Measurements from ENCODE around the gene POTEI. TPM values are rescaled to one million over a fixed set of nuclear protein-coding genes. Genes with fewer than 3 reads are reported as not detected.
"Not testable (repeated sequence)": the region's sequence is repeated elsewhere in the genome, so short reads cannot be mapped to it uniquely, and the experiment has no call there.

POTEI gene
- total RNA-seq: not detected in 2 replicates

DNA sequence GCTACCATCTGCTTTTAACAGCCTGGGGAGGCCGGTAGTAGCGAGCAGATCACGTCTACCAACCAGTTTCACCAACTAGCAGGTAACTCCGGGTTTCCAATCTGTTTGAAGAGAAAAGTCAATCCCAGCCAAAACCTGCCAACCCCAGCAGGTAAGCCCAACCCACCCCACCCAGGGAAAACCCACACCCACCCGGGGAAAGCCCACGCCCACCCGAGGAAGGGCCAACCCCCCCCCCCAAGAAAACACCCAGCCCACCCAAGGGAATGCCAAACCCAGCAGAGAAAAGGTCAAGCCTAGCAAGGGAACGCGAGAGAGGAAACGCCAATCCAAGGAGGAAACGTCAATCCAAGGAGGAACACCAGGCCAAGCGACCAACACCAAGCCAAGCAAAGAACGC is at the start of gene POTEI:
POTEI (minus strand) TSS at position 101 of the 400 bp plus-strand sequence; CDS start at position 8, 93 bp downstream.
- not testable (repeated sequence) for DNase-seq (ENCODE audit: low read depth); H3K4me3 ChIP-seq (ENCODE audit: low read depth, low read length)

DNA sequence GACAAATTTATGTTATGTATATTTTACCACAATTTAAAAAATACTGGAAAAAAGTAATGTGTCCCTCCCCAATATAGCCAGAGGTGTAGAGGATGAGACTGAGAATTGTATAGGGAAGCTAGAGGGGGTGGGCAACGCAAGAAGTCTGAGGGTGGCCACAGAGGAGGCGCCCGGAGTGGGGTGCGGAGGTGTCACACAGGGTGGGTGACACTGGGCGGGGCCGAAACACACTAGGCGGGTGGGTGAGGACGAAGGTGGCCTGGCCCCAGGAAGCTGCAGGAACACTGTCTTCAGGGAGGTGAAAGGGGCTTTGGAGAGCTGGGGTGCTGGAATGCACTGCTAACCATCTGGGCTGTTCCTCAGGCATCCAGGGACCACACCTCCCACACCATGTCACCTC is 47.3 kb upstream of the POTEI start:
- H3K4me3 ChIP-seq (ENCODE audit: low read depth, low read length); DNase-seq (ENCODE audit: low read depth): not testable (repeated sequence)

DNA sequence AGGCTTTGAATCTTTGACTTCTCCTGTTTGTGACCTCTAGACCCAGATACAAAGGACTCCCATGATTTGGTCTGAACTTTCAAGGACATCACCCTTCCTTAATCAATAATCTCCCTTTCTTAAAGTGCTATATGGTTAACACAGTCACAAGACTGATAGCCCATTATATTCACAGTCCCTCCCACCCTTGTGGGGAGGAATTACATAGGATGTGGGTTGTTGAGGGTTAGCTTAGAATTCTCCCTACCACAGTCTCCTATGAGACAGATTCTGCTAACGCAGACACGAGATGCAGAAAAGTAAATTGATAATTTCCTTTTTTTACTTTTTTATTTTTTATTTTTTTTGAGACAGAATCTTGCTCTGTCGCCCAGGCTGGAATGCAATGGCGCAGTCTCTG is 45.0 kb upstream of the POTEI start:
- H3K4me3 ChIP-seq (ENCODE audit: low read depth, low read length): not testable (repeated sequence)

DNA sequence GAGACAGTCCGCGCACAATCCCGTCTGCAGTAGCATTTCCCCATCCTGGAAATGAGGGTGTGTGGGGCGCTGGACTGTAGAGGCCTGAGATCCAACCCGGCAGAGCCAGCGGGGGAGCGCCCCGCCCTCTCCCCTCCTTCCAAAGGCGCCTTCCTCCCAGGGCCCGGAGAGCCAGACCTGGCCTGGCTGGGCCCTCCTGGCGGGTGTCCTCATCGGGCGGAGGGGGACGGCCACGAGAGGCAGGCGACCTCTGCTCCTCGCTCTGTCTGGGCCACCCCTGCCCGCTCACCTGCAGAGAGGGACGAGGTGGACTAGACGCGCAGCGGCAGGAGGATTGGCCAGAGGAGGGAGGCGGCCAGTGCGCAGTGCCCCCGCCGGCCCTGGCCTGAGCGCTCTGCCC is 40.3 kb upstream of the POTEI start:
- not testable (repeated sequence) for DNase-seq (ENCODE audit: low read depth); H3K4me3 ChIP-seq (ENCODE audit: low read depth, low read length)

More for the DNA sequence above, 45.0 kb upstream of the POTEI start:
- DNase-seq (ENCODE audit: low read depth): not testable (repeated sequence)

DNA sequence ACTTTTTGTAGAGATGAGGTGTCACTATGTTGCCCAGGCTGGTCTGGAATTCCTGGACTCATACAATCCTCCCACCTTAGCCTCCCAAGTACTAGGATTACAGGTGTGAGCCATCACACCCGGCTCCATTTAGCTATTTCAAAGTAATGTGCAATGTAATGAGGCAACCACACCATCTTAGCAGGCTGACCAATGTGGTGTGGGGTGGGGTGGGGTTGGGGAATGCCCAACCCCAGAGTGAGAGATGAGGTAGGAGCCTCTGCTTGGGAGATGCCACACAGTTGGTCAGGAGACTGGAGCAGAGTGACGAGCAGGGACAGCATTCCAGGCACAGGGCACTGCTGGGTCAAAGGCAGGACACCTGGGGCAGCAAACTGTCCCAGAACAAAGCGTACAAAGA is 39.3 kb upstream of the POTEI start:
- not testable (repeated sequence) for H3K4me3 ChIP-seq (ENCODE audit: low read depth, low read length); DNase-seq (ENCODE audit: low read depth)

DNA sequence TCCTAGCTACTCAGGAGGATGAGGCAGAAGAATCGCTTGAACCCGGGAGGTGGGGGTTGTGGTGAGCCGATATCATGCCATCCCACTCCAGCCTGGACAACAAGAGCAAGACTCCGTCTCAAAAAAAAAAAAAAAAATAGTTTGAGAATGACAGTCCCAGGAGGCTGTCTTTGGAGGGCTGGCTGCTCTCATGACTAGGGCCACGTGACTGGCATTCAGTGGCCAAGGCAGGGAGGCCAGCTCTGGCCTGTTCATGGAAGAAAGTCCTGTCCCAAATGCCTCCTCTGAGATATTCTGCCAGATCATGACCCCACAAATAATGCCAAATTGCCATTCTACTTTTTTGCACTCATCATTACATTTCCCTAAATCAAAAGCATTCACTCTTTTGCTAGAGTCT is 35.9 kb upstream of the POTEI start:
- DNase-seq (ENCODE audit: low read depth); H3K4me3 ChIP-seq (ENCODE audit: low read depth, low read length): not testable (repeated sequence)

DNA sequence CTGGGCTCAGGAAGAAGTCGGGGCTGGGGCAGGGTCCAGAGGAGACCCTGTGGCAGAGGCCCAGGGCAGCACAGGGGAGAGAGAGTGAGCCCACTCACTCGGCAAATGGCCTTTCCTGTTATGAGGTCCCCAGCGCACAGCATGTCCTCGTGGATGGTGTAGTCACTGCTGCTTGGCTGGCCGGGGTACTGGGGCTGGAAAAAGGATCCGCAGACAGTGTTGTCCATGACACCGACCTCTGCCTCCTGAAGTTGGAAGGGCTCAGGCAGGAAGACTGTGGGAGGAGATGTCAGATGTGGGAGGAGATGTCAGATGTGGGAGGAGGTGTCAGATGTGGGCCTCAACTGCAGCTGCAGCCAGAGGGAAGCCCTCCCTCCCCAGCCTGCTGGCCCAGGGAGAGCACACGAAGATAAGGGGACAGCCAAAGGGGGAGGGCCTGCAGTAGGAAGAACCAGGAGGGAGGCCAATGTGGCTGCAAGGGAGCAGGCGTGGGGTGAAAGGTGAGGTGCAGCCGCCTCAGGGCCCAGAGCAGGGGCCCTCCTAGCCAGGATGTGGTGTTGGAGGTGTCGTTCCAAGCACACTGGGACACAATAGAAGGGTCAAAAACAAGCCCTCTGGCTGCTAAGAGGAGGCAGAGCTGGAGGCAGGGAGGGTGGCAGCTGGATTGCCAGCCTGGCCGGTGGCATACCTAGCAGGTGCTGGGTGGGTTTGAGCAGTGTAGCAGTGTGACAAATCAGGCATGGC is 34.8 kb upstream of the POTEI start:
- not testable (repeated sequence) for DNase-seq (ENCODE audit: low read depth); H3K4me3 ChIP-seq (ENCODE audit: low read depth, low read length)

DNA sequence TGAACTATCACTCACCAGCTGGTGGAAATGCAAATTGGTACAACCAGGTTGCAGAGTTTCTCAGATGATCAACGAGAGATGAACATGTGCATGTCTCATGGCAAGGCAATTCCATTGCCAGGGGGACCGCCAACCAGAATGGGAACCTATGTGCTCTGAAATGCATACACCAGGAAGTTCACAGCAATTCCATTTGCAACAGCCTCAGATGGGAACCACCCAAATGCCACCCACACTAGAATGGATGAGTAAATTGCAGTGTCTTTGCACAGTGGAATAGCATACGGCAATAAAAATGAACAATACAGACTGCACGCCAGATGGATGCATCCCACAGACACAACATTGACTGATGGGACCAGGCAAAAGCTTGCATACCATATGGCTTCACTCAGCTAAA is 33.7 kb upstream of the POTEI start:
- DNase-seq (ENCODE audit: low read depth); H3K4me3 ChIP-seq (ENCODE audit: low read depth, low read length): not testable (repeated sequence)

DNA sequence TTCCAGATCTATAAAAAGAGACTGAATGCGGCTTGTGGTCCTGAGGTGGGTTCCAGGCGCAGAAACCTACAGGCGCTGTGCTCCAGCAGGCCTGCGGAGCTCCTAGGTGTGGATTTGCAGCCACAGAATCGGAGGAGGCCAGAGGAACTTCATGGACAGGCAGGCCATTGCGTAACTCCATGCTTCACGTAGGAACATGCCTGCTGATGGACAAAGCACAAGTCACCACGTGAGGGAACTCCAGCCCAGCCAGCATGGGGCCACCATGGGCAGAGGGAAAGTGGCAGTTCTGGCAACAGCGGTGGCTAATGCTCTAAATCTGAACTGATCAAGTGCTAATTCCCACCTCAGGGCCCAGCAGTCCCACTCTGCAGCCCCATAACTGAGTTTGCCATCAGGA is 29.1 kb upstream of the POTEI start:
- not testable (repeated sequence) for H3K4me3 ChIP-seq (ENCODE audit: low read depth, low read length); DNase-seq (ENCODE audit: low read depth)

DNA sequence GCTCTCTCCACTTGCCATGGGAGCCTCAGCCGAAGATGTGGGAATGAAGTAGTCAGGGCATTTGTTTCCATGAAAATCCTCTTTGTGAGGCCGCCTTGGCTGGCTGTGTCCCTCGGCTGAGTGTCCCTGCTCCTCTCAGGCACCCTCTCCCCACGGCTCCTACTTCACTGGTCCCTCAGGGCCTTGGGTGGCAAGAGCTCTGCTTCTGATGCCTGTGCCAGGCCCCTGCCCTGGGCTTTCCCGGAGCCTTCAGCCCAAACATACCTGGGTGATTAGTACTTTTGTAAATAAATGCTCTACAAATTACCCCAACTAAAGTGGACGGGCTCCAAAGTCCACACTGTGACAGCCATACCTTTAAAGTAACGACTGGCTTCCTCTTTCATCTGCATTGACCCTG is 27.5 kb upstream of the POTEI start:
- not testable (repeated sequence) for DNase-seq (ENCODE audit: low read depth); H3K4me3 ChIP-seq (ENCODE audit: low read depth, low read length)

DNA sequence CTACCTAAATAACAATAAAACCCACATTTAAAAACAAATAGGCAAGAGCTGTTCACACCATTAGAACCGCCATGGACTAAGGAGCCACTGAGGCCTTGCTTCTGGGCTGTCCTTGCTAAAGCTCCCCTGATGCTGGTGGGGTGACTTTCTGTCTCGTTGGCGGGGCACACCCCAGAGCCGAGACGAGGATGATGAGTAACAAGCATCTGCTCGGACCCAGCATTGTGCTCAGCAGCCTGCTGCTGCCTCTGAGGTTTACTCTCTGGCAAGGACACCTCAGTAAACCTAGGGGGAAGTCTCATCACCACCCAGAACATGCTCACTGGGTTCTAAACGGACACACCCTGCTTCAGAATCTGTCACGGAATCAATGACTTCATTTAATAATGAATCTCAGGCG is 22.5 kb upstream of the POTEI start:
- not testable (repeated sequence) for H3K4me3 ChIP-seq (ENCODE audit: low read depth, low read length); DNase-seq (ENCODE audit: low read depth)

DNA sequence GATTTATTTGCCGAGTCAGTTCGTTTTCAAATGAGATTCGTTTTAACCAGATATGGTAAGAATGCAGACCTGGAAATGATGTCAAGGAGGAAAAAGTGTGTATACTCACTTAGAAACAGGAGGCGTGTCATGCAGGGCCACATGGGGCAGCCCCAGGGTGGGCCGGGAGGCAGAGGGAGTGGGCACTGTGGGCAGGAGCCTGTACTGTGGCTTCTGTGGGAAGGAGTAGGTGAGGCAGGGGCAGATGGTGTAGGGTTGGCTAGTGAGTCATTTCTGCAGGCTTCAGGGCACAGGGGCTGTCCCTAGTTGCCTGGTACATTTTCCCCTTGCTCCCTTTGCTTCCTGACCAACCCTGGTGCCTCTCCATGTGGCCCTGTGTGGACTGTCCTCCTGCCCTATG is 22.1 kb upstream of the POTEI start:
- H3K4me3 ChIP-seq (ENCODE audit: low read depth, low read length); DNase-seq (ENCODE audit: low read depth): not testable (repeated sequence)

DNA sequence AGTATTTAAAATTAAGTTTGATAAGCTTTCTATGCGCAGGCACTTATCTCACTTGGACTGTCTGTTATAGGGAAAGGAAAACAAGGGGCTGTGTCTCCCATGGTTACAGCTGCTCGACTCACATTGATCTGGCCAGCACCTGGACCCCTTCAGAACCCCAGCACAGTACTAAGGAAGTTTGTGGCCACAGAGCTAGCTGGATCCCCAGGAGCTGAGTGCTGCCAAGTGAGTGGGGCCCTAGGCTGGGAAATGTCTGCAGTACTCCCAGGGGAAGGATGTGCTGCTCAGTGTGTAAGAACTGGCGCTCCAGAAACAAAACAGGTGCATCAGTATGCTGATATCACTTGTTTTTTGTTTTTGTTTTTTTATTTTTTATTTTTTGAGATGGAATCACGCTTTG is 21.1 kb upstream of the POTEI start:
- DNase-seq (ENCODE audit: low read depth): not testable (repeated sequence)

DNA sequence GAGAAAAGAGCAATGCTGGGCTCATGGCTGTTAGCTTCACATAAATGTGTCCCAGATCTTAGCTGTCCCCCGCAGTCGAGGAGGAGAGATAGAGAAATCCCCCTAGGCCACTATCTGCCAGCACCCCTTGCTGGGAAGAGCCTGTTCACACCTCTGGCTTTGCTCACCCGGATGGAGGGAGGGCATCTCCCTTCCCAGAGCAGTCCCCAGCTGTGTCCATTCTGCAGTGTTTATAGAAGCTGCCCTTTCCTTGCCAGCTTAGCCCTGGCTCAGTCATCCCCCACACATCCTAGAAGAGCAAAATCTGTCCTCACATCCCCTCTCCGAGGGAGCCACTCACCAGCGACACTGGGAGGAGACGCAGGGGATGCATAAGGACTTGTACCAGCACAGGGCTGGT is 20.4 kb upstream of the POTEI start:
- not testable (repeated sequence) for DNase-seq (ENCODE audit: low read depth); H3K4me3 ChIP-seq (ENCODE audit: low read depth, low read length)

More for the DNA sequence above, 21.1 kb upstream of the POTEI start:
- not testable (repeated sequence) for H3K4me3 ChIP-seq (ENCODE audit: low read depth, low read length)

DNA sequence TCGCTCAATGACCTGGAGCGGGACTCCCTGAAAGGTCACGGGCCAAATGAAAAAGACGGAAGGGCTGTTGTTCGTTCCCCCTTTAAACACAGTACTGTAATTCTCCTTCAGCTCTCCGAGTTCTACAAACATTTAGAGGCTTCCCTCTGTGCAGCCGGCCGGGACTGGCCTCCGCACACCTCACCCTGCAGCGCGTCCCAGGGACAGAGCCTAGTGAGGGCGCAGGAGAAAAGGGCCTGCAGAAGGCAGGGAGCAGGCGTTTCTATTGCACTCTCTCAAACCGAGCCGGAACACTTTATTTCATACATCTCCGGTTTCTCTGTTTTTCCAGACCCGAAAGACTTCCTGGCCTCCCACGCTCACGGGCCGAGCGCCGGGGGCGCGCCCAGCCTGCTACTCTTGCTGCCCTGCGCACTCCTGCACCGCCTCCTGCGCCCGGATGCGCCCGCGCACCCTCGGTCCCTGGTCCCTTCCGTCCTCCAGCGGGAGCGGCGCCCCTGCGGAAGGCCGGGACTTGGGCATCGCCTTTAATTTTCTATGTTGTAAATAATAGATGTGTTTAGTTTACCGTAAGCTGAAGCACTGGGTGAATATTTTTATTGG is 18.3 kb upstream of the POTEI start:
- not testable (repeated sequence) for H3K4me3 ChIP-seq (ENCODE audit: low read depth, low read length); DNase-seq (ENCODE audit: low read depth)

DNA sequence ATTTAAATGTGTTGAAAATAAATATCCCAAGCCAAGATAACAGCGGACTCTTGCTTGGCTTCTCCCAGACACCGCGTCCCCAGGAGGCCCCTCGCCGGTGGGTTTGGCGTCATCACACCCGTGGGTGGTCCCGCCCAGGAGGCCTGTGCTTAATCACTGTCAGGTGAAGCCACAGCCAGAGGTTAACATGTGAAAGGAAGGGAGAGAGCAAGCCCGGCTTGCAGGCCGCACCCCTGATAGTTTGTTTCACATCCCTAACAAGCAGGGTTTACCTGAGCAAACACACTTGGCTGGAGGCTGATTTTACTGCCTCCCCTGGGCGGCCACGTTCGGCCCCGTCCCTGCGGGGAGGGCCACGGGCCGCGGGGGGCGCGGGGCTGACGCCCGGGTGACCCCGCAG is 13.3 kb upstream of the POTEI start:
- H3K4me3 ChIP-seq (ENCODE audit: low read depth, low read length); DNase-seq (ENCODE audit: low read depth): not testable (repeated sequence)

DNA sequence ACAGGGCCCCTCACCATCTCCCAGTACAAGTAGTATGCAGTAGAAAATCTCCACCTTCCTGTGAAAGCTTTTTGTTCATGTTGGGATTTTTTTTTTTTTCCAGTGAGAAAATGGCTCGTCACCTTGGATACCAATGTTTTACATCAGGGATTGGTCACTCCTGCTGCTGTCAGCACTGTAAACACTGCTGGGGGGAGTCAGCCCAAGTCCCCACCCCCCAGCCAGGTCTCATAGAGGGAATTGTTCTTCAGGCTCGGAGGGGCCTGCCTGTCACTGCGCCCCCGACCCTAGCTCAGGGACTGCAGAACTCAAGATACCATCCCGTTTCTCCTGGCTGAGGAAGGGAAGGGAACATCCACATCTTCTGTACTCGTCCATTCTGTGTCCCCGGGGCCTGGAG is 11.9 kb upstream of the POTEI start, which contains the start of gene CFC1B:
CFC1B (plus strand) TSS at position 231 of the 400 bp plus-strand sequence. CDS start 263 bp downstream, outside the sequence.
- not testable (repeated sequence) for H3K4me3 ChIP-seq (ENCODE audit: low read depth, low read length); DNase-seq (ENCODE audit: low read depth)

DNA sequence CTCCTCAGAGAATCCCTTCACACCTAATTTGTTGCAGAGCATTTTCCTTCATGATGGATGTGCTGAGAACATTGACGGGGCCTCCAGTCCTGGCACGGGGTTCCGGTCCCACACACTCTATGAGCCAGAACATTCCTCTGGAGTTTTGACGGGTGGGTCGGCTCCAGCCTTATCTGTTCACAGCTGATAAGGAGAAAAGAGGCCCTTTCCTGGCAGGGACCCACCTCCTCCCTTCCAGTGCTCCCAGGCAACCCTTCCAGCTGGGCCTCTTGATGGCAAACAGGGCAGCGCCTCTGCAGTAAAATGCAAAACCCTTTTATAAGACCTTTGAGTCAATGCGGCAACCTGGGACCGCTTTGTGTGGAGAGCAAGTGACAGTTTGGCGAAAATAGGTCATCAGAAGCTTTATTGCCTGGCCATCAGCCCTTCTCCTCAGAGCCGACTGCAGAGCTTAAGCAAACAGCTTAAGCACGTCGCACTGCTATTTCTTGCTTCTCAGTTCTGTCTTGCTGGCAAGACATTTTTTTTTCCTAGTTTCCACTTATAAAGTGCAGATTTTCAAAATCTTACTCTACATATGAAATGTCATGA is 9.5 kb upstream of the POTEI start:
- not testable (repeated sequence) for H3K4me3 ChIP-seq (ENCODE audit: low read depth, low read length)

DNA sequence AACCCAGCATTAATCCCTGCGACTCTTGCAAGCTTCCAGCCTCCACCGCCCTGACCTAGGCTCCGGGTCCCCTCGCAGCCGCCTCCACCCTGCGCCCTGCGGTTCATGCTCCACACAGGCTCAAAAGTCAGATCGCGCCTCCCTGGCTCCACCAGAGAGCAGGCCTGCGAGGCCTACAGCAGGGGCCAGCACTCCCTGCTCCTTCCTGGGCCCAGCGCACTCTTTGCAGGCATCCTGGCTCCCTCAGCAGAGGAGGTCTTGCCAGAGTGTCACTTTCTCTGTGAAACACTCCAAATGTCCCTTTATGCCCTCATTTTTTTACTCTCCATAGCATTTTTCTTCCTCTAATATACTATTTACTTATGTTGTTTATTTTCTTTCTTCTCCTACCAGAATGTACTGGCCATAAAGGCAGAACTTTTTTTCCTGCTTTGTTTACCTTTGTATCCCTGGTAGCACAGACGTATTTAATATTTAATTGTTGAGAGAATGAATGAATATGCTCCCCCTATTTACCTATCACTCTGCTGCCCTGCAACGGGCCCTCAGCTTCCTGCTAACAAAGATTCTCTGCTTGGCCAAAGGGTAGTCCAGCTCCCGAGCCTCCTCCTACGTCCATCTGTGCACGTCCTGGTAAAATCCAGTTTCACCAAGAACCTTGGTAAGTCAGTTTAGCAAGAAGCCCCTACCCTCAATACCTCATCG is 2.8 kb upstream of the POTEI start:
- not testable (repeated sequence) for DNase-seq (ENCODE audit: low read depth); H3K4me3 ChIP-seq (ENCODE audit: low read depth, low read length)

More for the DNA sequence above, 9.5 kb upstream of the POTEI start:
- not testable (repeated sequence) for DNase-seq (ENCODE audit: low read depth)
